ENCODE measurements around the gene PILRB. TPM values are rescaled to one million over a fixed set of nuclear protein-coding genes. Genes with fewer than 3 reads are reported as not detected.
"Not testable (repeated sequence)": the region's sequence is repeated elsewhere in the genome, so short reads cannot be mapped to it uniquely, and the experiment has no call there.

PILRB gene
- total and polyA plus RNA-seq, 2 of the 13 experiments (the other 11 are each of a cell fraction or from before 2014, with no cell fraction given), result 16.6 to 33.8 TPM

DNA sequence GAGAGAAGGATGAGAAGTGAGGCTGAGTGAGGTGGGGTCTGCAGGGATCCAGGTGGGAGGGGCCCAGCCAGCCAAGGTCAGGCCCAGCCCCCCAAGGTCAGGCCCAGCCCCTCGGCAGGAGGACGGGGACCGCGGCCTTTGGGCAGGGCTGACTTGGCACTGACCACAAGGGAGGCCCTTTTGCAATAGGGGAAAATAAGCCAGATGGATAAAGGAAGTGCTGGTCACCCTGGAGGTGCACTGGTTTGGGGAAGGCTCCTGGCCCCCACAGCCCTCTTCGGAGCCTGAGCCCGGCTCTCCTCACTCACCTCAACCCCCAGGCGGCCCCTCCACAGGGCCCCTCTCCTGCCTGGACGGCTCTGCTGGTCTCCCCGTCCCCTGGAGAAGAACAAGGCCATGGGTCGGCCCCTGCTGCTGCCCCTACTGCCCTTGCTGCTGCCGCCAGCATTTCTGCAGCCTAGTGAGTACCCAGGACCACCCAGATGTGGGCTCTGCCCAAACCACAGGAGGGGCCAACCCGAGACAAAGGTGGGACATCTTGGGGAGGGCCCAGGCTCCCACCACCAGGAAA, 15.4 kb downstream of the PILRB start, which contains the start of gene PILRA:
PILRA (plus strand) TSS at position 227 of the 571 bp plus-strand sequence; CDS start at position 397, 170 bp downstream.
- intact Hi-C loops (cut with micrococcal nuclease; ENCODE audit: unreplicated experiment), result no loop called here
- in situ Hi-C loops (cut with HindIII; ENCODE audit: extremely low pct_ligation_motif_present, low pct_unique_long_range_greater_than_20kb), result no loop called here
- 0% methylated on average over 3 of the region's 12 CpGs for WGBS (ENCODE audit: low lambda C conversion rate)
- CTCF ChIA-PET (ENCODE audit: low intra/inter-chr PET ratio, low total read pairs), result interaction anchor here (1.1 kb wide), 1 partner anchor 34 kb away, joined by 3 read pairs; no protein-coding TSS in a partner anchor
- Histone ChIP-seq H4K20me1 (ENCODE audit: insufficient read depth, low read length) (no peaks in the 10 kb centered on the region), H3K4me1 (ENCODE audit: insufficient read depth, low read length) (peaks cover 9% of the 10 kb centered on the region; the same call in 1 of the 2 replicates), H3K4me3 (replicated peaks in 1 of 3; ENCODE audit: insufficient read depth in 1 of 3, low read depth in 2 of 3, low read length in 3 of 3) (peak within 1 kb of the TSS in 1 of 3 experiments; percentile 49; a peak in 1 of 6 replicates), H3K27ac (ENCODE audit: extremely low read length, insufficient read depth, low read length) (no peak within 1 kb of the TSS), H3K27me3 (ENCODE audit: control insufficient read depth in 1 of 2, insufficient read depth in 2 of 2, low read length in 2 of 2) (no peaks in the 10 kb centered on the region; a peak in 2 of 5 replicates), H3K9ac (ENCODE audit: insufficient read depth, low read depth, low read length) (no peak within 1 kb of the TSS), H3K79me2 (ENCODE audit: insufficient read depth, low read length) (no peaks in the 10 kb centered on the region), H3K4me2 (ENCODE audit: low read depth, low read length) (peak within 1 kb of the TSS; percentile 43), H3K36me3 (replicated peaks in 1 of 2; ENCODE audit: control insufficient read depth in 1 of 2, insufficient read depth in 2 of 2, low read length in 2 of 2) (no peaks in the 10 kb centered on the region), H3K9me3 (ENCODE audit: low read length) (no peaks in the 10 kb centered on the region), H2AFZ (ENCODE audit: low read length) (no peak within 1 kb of the TSS)
- FAIRE-seq, result no peak
- POLR2A ChIA-PET, result interaction anchor here (0.9 kb wide), 1 partner anchor 9 kb away, joined by 3 read pairs; no protein-coding TSS in a partner anchor
- BruUV-seq (replicated peaks), result no TSS peak
- ATAC-seq, result peak; percentile 45
- TF ChIP-seq ZNF761 (CRISPR knock-in tag; conservative IDR thresholded peaks at IDR 0.05) (no peak), ZNF782 (CRISPR knock-in tag; IDR thresholded peaks at IDR 0.05; ENCODE audit: borderline replicate concordance) (0 out of 2 replicates have a peak, but pooled peaks have one; percentile 24), HHEX (CRISPR knock-in tag; IDR thresholded peaks at IDR 0.05) (no peak)
- no peak for DNase-seq (ENCODE audit: low spot score)

DNA sequence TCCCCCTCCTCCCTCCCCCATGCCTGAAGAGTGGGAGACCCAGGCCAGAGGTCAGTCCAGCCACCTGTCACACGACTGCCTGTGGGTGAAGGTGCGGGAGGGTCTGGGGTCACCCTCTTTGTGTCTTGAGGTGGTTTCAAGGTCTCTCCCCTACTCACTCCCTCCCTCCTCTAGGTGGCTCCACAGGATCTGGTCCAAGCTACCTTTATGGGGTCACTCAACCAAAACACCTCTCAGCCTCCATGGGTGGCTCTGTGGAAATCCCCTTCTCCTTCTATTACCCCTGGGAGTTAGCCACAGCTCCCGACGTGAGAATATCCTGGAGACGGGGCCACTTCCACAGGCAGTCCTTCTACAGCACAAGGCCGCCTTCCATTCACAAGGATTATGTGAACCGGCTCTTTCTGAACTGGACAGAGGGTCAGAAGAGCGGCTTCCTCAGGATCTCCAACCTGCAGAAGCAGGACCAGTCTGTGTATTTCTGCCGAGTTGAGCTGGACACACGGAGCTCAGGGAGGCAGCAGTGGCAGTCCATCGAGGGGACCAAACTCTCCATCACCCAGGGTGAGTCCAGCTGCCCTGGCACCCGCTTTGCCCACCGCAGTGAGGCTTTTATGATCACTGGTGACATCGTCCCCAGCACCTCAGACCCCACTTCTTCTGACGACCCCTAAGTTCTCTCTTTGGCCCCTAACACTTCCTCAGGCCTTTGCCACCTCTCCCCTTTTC, 16.1 kb downstream of the PILRB start:
- intact Hi-C loops (cut with micrococcal nuclease; ENCODE audit: unreplicated experiment), result not testable (repeated sequence)
- POLR2A ChIA-PET, result interaction anchor here (1.0 kb wide), 1 partner anchor 8 kb away, joined by 4 read pairs; no protein-coding TSS in a partner anchor

More for the DNA sequence above, 16.1 kb downstream of the PILRB start:
- in situ Hi-C loops (cut with HindIII; ENCODE audit: extremely low pct_ligation_motif_present, low pct_unique_long_range_greater_than_20kb); H3K9ac ChIP-seq (ENCODE audit: insufficient read depth, low read depth, low read length); H3K27me3 ChIP-seq (ENCODE audit: control insufficient read depth in 1 of 2, insufficient read depth in 2 of 2, low read length in 2 of 2); H3K79me2 ChIP-seq (ENCODE audit: insufficient read depth, low read length); H3K36me3 ChIP-seq (replicated peaks in 1 of 2; ENCODE audit: control insufficient read depth in 1 of 2, insufficient read depth in 2 of 2, low read length in 2 of 2); H2AFZ ChIP-seq (ENCODE audit: low read length); H4K20me1 ChIP-seq (ENCODE audit: insufficient read depth, low read length); DNase-seq (ENCODE audit: low spot score); BruUV-seq (replicated peaks); H3K9me3 ChIP-seq (ENCODE audit: low read length); H3K27ac ChIP-seq (ENCODE audit: extremely low read length, insufficient read depth, low read length); H3K4me1 ChIP-seq (ENCODE audit: insufficient read depth, low read length): not testable (repeated sequence)
- ATAC-seq (peak; percentile 38), FAIRE-seq (peak; percentile 71)
- WGBS (ENCODE audit: low lambda C conversion rate), result 56% methylated on average over 12 of the region's 15 CpGs
- H3K4me2 ChIP-seq (ENCODE audit: low read depth, low read length), result peak overlapping the region; percentile 43
- TF ChIP-seq, protein P1, sequence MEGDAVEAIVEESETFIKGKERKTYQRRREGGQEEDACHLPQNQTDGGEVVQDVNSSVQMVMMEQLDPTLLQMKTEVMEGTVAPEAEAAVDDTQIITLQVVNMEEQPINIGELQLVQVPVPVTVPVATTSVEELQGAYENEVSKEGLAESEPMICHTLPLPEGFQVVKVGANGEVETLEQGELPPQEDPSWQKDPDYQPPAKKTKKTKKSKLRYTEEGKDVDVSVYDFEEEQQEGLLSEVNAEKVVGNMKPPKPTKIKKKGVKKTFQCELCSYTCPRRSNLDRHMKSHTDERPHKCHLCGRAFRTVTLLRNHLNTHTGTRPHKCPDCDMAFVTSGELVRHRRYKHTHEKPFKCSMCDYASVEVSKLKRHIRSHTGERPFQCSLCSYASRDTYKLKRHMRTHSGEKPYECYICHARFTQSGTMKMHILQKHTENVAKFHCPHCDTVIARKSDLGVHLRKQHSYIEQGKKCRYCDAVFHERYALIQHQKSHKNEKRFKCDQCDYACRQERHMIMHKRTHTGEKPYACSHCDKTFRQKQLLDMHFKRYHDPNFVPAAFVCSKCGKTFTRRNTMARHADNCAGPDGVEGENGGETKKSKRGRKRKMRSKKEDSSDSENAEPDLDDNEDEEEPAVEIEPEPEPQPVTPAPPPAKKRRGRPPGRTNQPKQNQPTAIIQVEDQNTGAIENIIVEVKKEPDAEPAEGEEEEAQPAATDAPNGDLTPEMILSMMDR (CRISPR knock-in tag; IDR thresholded peaks at IDR 0.05), result peak; percentile 52
- TF ChIP-seq STAG1 (CRISPR knock-in tag; IDR thresholded peaks at IDR 0.05), result peak; percentile 37; the same call in 1 of the 2 replicates
- H3K4me3 ChIP-seq (replicated peaks in 1 of 3; ENCODE audit: insufficient read depth in 1 of 3, low read depth in 2 of 3, low read length in 3 of 3), result peak overlapping the region in 1 of 3 experiments; percentile 49; a peak in 1 of 6 replicates
- CTCF ChIA-PET (ENCODE audit: low intra/inter-chr PET ratio, low total read pairs), result interaction anchor here (1.1 kb wide), 1 partner anchor 33 kb away, joined by 3 read pairs; no protein-coding TSS in a partner anchor
